ENCODE data around the gene BDH1.

GRCh38 chr3:197504641-197505121 is 51.1 kb downstream of the BDH1 start:
- TF ChIP-seq CTCF (IDR thresholded peaks at IDR 0.05), result no peak
- TF ChIP-seq POLR2A (IDR thresholded peaks at IDR 0.05), result no peak
